ENCODE data around the gene ANKRD34A.
"Not testable (repeated sequence)": the region's sequence is repeated elsewhere in the genome, so short reads cannot be mapped to it uniquely, and the experiment has no call there.

Gene ANKRD34A

GRCh38 chr1:145949219-145949618 lies 15.2 kb downstream of the ANKRD34A start:
- no peak for DNase-seq (ENCODE audit: low read depth in 1 of 2, low spot score in 1 of 2)

- no peak for DNase-seq (ENCODE audit: low read depth in 1 of 2, low spot score in 1 of 2)
These were observed 16.8 kb downstream of the ANKRD34A start for GRCh38 chr1:145947551-145947950.

GRCh38 chr1:145946477-145946986 lies 17.8 kb downstream of the ANKRD34A start:
- no peak for DNase-seq (ENCODE audit: low read depth in 1 of 2, low spot score in 1 of 2)

GRCh38 chr1:145944532-145944931 lies 19.8 kb downstream of the ANKRD34A start:
- DNase-seq (ENCODE audit: low read depth in 1 of 2, low spot score in 1 of 2): no peak

DNA sequence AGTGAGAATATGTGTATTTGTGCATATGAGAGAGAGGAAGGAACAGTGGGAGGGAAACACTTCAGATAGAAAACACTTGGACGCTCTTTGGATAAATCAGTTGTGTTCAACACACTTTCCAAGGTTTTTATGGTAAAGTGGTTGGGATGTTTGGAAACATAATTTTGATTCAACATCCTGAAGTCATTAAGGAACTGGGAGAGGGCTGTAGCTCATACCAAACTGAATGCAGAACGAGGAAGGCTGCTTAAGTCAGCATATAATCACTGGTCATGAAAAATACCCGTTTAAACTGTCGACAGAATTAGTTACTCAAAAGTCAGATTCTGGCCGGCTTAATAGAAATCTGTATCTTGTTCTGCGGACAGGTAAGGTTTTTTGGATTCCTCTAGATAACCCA lies 21.5 kb downstream of the ANKRD34A start:
- DNase-seq (ENCODE audit: low read depth in 1 of 2, low spot score in 1 of 2): no peak

DNA sequence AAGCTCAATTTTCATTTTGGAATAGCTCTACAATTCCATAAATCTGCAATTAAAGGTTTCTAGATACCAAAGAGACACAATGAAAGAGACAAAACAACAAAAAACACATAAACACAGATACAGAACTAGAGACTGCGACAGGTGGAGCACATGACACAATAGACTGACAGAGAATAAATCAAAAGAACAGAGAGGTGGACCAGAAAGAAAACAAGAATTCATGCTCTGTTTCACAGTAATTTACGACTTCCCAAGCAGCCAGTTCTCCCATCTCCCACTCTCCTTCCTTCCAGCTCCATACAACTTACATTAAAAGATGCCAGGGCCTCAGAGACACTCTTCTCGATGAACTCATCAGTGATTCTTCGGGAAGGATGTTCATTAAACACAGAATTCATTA lies 22.0 kb downstream of the ANKRD34A start:
- DNase-seq (ENCODE audit: low read depth in 1 of 2, low spot score in 1 of 2): no peak

GRCh38 chr1:145937436-145937835 lies 26.9 kb downstream of the ANKRD34A start:
- no peak for DNase-seq (ENCODE audit: low read depth in 1 of 2, low spot score in 1 of 2)

GRCh38 chr1:145936247-145936646 lies 28.1 kb downstream of the ANKRD34A start:
- no peak for DNase-seq (ENCODE audit: low read depth in 1 of 2, low spot score in 1 of 2)

DNA sequence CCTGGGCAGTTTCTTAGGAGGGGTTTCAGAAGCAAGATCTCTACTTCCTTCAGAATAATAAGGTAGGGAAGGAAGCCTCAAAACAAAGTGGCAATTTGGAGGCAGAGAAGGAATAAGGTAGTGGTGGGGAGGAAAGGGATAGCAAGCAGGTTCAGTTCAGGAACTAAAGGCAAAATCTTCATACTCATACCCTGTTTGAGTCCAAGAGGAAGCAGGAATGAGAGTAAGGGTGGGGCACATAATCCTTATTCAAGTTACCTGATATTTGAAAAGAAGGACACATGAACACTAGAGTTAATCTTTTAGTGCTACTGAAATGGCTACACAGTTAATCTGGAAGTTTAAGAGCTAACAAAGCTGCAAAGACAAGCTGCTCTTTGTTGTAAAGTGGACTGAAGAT lies 28.7 kb downstream of the ANKRD34A start:
- no peak for DNase-seq (ENCODE audit: low read depth in 1 of 2, low spot score in 1 of 2)

GRCh38 chr1:145932522-145933009 lies 31.8 kb downstream of the ANKRD34A start:
- not testable (repeated sequence) for DNase-seq (ENCODE audit: low read depth in 1 of 2, low spot score in 1 of 2)

- DNase-seq (ENCODE audit: low read depth in 1 of 2, low spot score in 1 of 2): no peak
These were observed 36.3 kb downstream of the ANKRD34A start for GRCh38 chr1:145927916-145928643.

- DNase-seq (ENCODE audit: low read depth in 1 of 2, low spot score in 1 of 2): peak; percentile 82 to 89
These were observed 37.1 kb downstream of the ANKRD34A start, which contains the start of gene RBM8A for GRCh38 chr1:145927063-145927886. Gene RBM8A (minus strand): TSS chr1:145927484. CDS start chr1:145927426, 58 bp downstream.

DNA sequence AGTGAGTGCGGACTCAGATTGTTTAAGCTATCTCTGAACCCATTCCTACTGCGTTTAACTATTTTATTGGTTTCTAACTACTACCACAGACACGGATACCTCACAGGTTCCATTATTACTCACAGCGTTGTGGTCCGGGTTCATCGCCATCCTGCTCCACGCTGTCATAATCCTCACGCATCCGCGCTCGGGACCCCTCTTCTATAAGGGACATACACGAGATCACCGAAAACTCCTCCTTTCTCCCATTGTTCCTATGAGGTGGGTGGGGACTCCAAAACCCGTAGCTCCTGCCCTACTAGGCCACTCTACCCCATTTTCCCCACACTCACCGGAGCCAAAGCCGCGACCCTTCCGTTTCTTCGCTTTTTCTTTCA lies 37.7 kb downstream of the ANKRD34A start:
- DNase-seq (ENCODE audit: low read depth in 1 of 2, low spot score in 1 of 2): no peak

- no peak for DNase-seq (ENCODE audit: low read depth in 1 of 2, low spot score in 1 of 2)
These were observed 42.1 kb downstream of the ANKRD34A start for GRCh38 chr1:145922266-145922665.

- not testable (repeated sequence) for DNase-seq (ENCODE audit: low read depth in 1 of 2, low spot score in 1 of 2)
These were observed 44.1 kb downstream of the ANKRD34A start for GRCh38 chr1:145920297-145920696.

DNA sequence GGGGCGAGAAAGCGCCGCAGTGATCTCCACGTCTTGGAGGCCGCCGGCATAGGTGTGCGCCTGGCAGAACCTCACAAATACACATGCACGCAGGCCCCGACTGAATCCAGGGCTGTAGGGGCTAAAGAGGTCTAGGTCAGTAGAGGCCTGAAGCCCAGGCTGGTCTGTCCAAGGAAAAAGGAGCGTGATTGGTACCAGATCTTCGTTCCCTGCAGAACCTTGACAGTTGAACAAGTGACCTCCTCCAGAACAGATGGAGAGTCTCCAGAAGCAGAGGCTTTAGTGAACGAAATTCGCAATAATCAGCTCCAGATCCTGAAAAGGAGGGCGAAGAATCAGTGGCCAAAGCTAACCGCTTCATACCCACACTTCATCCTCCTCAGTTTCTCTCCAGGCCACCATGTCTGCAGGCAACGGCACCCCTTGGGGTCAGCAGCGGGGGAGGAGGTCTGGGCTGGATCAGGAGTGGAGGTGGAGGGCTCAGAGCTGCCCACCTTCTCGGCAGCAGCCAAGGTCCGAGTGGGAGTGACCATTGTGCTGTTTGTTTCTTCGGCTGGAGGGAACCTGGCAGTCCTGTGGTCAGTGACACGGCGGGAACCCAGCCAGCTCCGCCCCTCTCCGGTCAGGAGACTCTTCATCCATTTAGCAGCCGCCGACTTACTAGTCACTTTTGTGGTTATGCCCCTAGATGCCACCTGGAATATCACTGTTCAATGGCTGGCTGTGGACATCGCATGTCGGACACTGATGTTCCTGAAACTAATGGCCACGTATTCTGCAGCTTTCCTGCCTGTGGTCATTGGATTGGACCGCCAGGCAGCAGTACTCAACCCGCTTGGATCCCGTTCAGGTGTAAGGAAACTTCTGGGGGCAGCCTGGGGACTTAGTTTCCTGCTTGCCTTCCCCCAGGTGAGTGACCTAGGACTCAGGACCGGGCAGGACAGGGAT lies 45.1 kb downstream of the ANKRD34A start:
- DNase-seq (ENCODE audit: low read depth in 1 of 2, low spot score in 1 of 2): no peak

DNA sequence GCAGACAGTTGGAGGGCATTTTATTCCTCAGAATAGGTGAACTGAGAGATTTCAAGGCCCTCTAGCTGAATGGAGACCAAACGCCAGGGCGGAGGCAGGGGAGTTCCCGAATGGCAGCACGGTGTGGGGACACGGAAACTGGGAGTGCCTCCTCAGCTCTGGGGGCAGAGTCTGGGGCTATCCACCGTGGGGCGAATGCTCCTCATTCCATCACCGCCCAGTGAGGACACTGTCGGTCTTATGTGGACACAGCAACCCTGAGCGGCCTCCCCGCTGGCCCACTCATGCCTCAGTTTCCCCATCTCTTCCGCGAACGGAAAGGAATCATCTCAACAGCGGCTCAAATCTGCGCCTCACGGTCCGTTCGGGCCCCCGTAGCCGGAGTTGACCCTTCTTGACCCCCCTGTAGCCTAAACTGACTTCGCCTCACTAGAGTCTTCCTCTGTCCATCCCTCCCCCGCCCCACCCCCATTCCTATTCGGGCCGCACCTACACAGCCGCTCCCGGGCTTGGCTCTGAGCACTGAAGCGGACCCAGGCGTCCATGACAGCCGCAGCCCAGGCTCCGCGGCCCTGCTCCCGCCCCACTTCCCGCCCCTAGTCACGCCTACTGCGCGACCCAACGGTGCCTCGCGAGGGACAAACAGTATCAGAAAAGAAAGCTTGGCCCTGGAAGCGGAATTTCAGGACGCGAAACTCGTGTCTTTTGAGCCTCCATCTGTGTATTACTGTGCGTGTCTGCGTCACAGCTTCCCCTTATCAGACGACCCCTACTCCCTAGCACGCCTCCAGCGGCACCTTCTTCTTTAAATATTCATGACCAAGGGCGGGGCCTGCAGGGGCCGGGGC lies 46.0 kb downstream of the ANKRD34A start, which contains the start of gene PEX11B:
Gene PEX11B, minus strand, starts transcription at position 574 of the 848 bp plus-strand sequence. Its CDS starts 29 bp downstream, at position 545.
- DNase-seq (ENCODE audit: low read depth in 1 of 2, low spot score in 1 of 2): peak; percentile 85 to 89

DNA sequence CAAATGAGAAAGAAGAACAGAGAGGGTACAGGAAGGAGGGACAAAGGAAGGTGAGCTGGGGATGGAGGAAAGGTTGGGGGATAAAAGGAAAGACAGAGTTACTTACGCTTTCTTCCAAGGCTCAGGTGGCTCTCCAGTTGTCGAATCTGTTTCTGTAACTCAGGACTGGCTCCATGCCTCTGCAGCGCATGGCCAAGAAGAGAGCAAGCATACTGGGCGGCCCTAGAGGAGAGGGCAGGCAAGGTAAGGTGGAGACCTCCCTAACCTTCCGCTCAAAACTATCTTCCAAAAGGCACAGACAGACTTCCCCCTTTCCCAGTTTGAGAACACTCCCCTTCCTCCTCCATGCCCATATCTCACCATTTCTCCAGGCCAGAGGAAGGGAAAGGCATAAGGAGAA lies 46.8 kb downstream of the ANKRD34A start:
- no peak for DNase-seq (ENCODE audit: low read depth in 1 of 2, low spot score in 1 of 2)

GRCh38 chr1:145916745-145917144 lies 47.6 kb downstream of the ANKRD34A start:
- DNase-seq (ENCODE audit: low read depth in 1 of 2, low spot score in 1 of 2): no peak
